ENCODE results near the gene RNF39.

GRCh38 chr6:30101444-30102413 is 26.2 kb upstream of the RNF39 start:
- TF ChIP-seq CTCF (IDR thresholded peaks at IDR 0.05; ENCODE audit: low read length) (peak; percentile 24; the same call in 1 of the 2 replicates), EZH2 (IDR thresholded peaks at IDR 0.05; ENCODE audit: borderline replicate concordance, low read length) (no peak)

Data from OCI-LY1 (cell line).